Esophagus muscularis mucosa (tissue), 4 donors: ENCODE measurements around the gene UBE2I. TPM values are rescaled to one million over a fixed set of nuclear protein-coding genes. Genes with fewer than 3 reads are reported as not detected.

Source experiments
- DNase-seq: peaks from one replicate; pipeline ENCODE4 v3.0.0-alpha.2; 2017; ENCODE audit errors: extremely low spot score
- H3K27ac ChIP-seq, 4 donors: fragments of 200-600 bp; sonication (generic); replicated peaks in 1 of 4; 1 replicate in 3 of 4; 2 replicates in 1 of 4; pipeline ENCODE4 v1.5.1; 2016 to 2019; ENCODE audit warnings: mild to moderate bottlenecking in 1 of 4
- H3K27me3 ChIP-seq, 4 donors: fragments of 200-600 bp; sonication (generic); one replicate each; pipeline versions ENCODE4 v1.5.1 to v1.6.0; 2016 to 2019
- H3K36me3 ChIP-seq, 4 donors: fragments of 200-600 bp; sonication (generic); one replicate each; pipeline ENCODE4 v1.5.1; 2016 to 2019
- H3K4me1 ChIP-seq, 4 donors: fragments of 200-600 bp; sonication (generic); one replicate each; pipeline ENCODE4 v1.5.1; 2016 to 2019
- H3K4me3 ChIP-seq, 4 donors: fragments of 200-600 bp; sonication (generic); 1 replicate in 2 of 4; 2 replicates in 2 of 4; pipeline ENCODE4 v1.5.1; 2016 to 2019; ENCODE audit warnings: mild to moderate bottlenecking in 4 of 4, moderate library complexity in 1 of 4
- H3K9me3 ChIP-seq, 4 donors: fragments of 200-600 bp; sonication (generic); 1 replicate in 3 of 4; 2 replicates in 1 of 4; pipeline ENCODE4 v1.5.1; 2016 to 2019
- CTCF ChIP-seq, 3 experiments: fragments of 200-600 bp in 2 of 3; fragments of 450-650 bp in 1 of 3; sonication (generic) in 2 of 3; IDR thresholded peaks; one replicate each; pipeline ENCODE4 v1.5.1; 2017 to 2019; ENCODE audit warnings: antibody characterized with exemption in 3 of 3, mild to moderate bottlenecking in 2 of 3, moderate library complexity in 1 of 3
- EP300 ChIP-seq: sonication (generic); formaldehyde crosslinking; IDR thresholded peaks from one replicate; pipeline ENCODE4 v1.6.1; 2017; ENCODE audit warnings: antibody characterized with exemption
- POLR2A ChIP-seq: fragments of 450-650 bp; IDR thresholded peaks from one replicate; pipeline ENCODE4 v1.6.1; 2017; ENCODE audit warnings: antibody characterized with exemption, moderate library complexity, mild to moderate bottlenecking, low read depth
- POLR2AphosphoS5 ChIP-seq, 2 donors: sonication (generic); formaldehyde crosslinking; IDR thresholded peaks; one replicate each; pipeline ENCODE4 v1.6.1; 2017; ENCODE audit warnings: antibody characterized with exemption in 2 of 2
- WGBS: methylation state at CpG from one replicate; pipeline ENCODE4 v1.1.5; 2018; 5-methylcytosine and 5-hydroxymethylcytosine counted together
- intact Hi-C: fragments of 100-400 bp; cut with DNase I; formaldehyde crosslinking; loops from one replicate; pipeline ENCODE4 v1.15.1; 2023
- total RNA-seq, 4 donors: library from RNA; depleted of rRNA; stranded (reverse); fragments of >200 nt; gene quantifications; one replicate each; pipeline versions ENCODE4 v1.1.0 to v1.2.1, GENCODE V29; 2016

The UBE2I gene
- total RNA-seq, 4 donors from 2014 or later: 42.8 to 70.5 (median 63.9) TPM

GRCh38 chr16:1347286-1347855 lies 37.9 kb downstream of the UBE2I start:
- H3K36me3 ChIP-seq: peaks cover 18 to 34% (median 33%) of the 10 kb centered on the region in 4 donors
- DNase-seq: no peak
- TF ChIP-seq CTCF (IDR thresholded peaks at IDR 0.05) (no peak), POLR2AphosphoS5 (IDR thresholded peaks at IDR 0.05) (no peak), EP300 (no peak), POLR2A (no peak)
- 84% methylated on average over 19 of the region's 31 CpGs for WGBS
- peaks cover 17 to 39% (median 31%) of the 10 kb centered on the region in 4 donors for H3K4me1 ChIP-seq
- peaks cover 0 to 6% (median 0%) of the 10 kb centered on the region in 4 donors for H3K27me3 ChIP-seq
- H3K27ac ChIP-seq: no peak overlapping the region
- intact Hi-C loops: no loop called here
- H3K9me3 ChIP-seq: no peaks in the 10 kb centered on the region
- H3K4me3 ChIP-seq: no peak overlapping the region

- no peaks in the 10 kb centered on the region for H3K9me3 ChIP-seq
- TF ChIP-seq POLR2A: no peak
- H3K27me3 ChIP-seq: no peaks in the 10 kb centered on the region
- intact Hi-C loops: no loop called here
- no peak overlapping the region for H3K4me3 ChIP-seq
- H3K36me3 ChIP-seq: peaks cover 18 to 34% (median 33%) of the 10 kb centered on the region in 4 donors
- H3K4me1 ChIP-seq: peaks cover 18 to 39% (median 31%) of the 10 kb centered on the region in 4 donors
- DNase-seq: no peak
- 82% methylated on average over 13 of the region's 29 CpGs for WGBS
- no peak overlapping the region for H3K27ac ChIP-seq
Measured at GRCh38 chr16:1347962-1348361, 38.5 kb downstream of the UBE2I start.

GRCh38 chr16:1348441-1348840 lies 39.0 kb downstream of the UBE2I start:
- TF ChIP-seq POLR2AphosphoS5 (IDR thresholded peaks at IDR 0.05) (no peak), POLR2A (no peak), CTCF (IDR thresholded peaks at IDR 0.05) (no peak), EP300 (no peak)
- Histone ChIP-seq H3K4me3 (no peak overlapping the region), H3K9me3 (no peaks in the 10 kb centered on the region), H3K27ac (no peak overlapping the region), H3K36me3 (peaks cover 18 to 34% (median 33%) of the 10 kb centered on the region in 4 donors), H3K4me1 (peaks cover 23 to 39% (median 31%) of the 10 kb centered on the region in 4 donors), H3K27me3 (no peaks in the 10 kb centered on the region)
- DNase-seq: no peak
- WGBS: no CpG with 5 or more reads among the region's 15 CpGs
- intact Hi-C loops: no loop called here

- Histone ChIP-seq H3K4me3 (no peak overlapping the region), H3K9me3 (no peaks in the 10 kb centered on the region), H3K27me3 (no peaks in the 10 kb centered on the region), H3K36me3 (peaks cover 18 to 34% (median 33%) of the 10 kb centered on the region in 4 donors), H3K27ac (no peak overlapping the region), H3K4me1 (peaks cover 24 to 39% (median 34%) of the 10 kb centered on the region in 4 donors)
- intact Hi-C loops: no loop called here
- 80% methylated on average over 7 of the region's 14 CpGs for WGBS
- TF ChIP-seq POLR2A: no peak
- no peak for TF ChIP-seq CTCF (IDR thresholded peaks at IDR 0.05)
- no peak for TF ChIP-seq POLR2AphosphoS5 (IDR thresholded peaks at IDR 0.05)
- TF ChIP-seq EP300: no peak
- DNase-seq: no peak
Measured at GRCh38 chr16:1348926-1349325, 39.5 kb downstream of the UBE2I start.

GRCh38 chr16:1349351-1349750 lies 39.9 kb downstream of the UBE2I start:
- intact Hi-C loops: no loop called here
- H3K27me3 ChIP-seq: no peaks in the 10 kb centered on the region
- TF ChIP-seq POLR2AphosphoS5 (IDR thresholded peaks at IDR 0.05) (no peak), POLR2A (no peak), EP300 (no peak), CTCF (IDR thresholded peaks at IDR 0.05) (no peak)
- H3K4me3 ChIP-seq: no peak overlapping the region
- DNase-seq: no peak
- no peak overlapping the region for H3K27ac ChIP-seq
- no peaks in the 10 kb centered on the region for H3K9me3 ChIP-seq
- WGBS: 82% methylated on average over 16 of the region's 16 CpGs
- H3K4me1 ChIP-seq: peaks cover 24 to 42% (median 38%) of the 10 kb centered on the region in 4 donors
- H3K36me3 ChIP-seq: peaks cover 18 to 34% (median 33%) of the 10 kb centered on the region in 4 donors
